ENCODE results near the gene DLX1.
"Not testable (repeated sequence)": the region's sequence is repeated elsewhere in the genome, so short reads cannot be mapped to it uniquely, and the experiment has no call there.

GRCh38 chr2:172067905-172068304 is 17.4 kb upstream of the DLX1 start:
- TF ChIP-seq POLR2A (IDR thresholded peaks at IDR 0.05; ENCODE audit: low read length); GATA1 (IDR thresholded peaks at IDR 0.05; ENCODE audit: low read depth, low read length): not testable (repeated sequence)

Measured in erythroblast (primary cell).